MCF 10A (cell line): Measurements from ENCODE around the gene SPRN. TPM values are rescaled to one million over a fixed set of nuclear protein-coding genes. Genes with fewer than 3 reads are reported as not detected.

Experiments used
- BruUV-seq: library from RNA; stranded (reverse); fragments of 400-500 nt; replicated peaks from 2 replicates; lab custom pipeline; 2021; lab: Mats Ljungman, UMichigan
- CTCF ChIA-PET: fragments of 300-600 bp; sonication (Branson Sonifier 250); formaldehyde crosslinking; extraction: SDS; loops from one replicate; lab custom pipeline; 2021; ENCODE audit warnings: antibody characterized with exemption, inconsistent platforms; lab: Yijun Ruan, JAX
- POLR2A ChIA-PET: fragments of 300-600, 350-650 bp; sonication (Branson Sonifier 250); formaldehyde crosslinking; extraction: SDS; loops from one replicate; lab custom pipeline; 2020; ENCODE audit warnings: antibody characterized with exemption, inconsistent platforms; lab: Yijun Ruan, JAX
- DNase-seq: peaks from one replicate; pipeline ENCODE4 v3.0.0-alpha.2; 2018; ENCODE audit not compliant: unreplicated experiment
- H3K27ac Mint-ChIP-seq: one replicate; pipeline ENCODE4 v1.8.0; 2022; ENCODE audit warnings: mild to moderate bottlenecking, low read depth, mixed read lengths; ENCODE audit not compliant: unreplicated experiment
- H3K27me3 Mint-ChIP-seq: one replicate; pipeline ENCODE4 v1.8.0; 2022; ENCODE audit warnings: mixed read lengths; ENCODE audit not compliant: insufficient read depth, unreplicated experiment
- H3K36me3 Mint-ChIP-seq: one replicate; pipeline ENCODE4 v1.8.0; 2022; ENCODE audit warnings: mild to moderate bottlenecking, moderate library complexity, mixed read lengths; ENCODE audit not compliant: insufficient read depth, unreplicated experiment
- H3K4me1 Mint-ChIP-seq: one replicate; pipeline ENCODE4 v1.8.0; 2022; ENCODE audit warnings: mixed read lengths; ENCODE audit not compliant: insufficient read depth, unreplicated experiment
- H3K4me3 Mint-ChIP-seq: one replicate; pipeline ENCODE4 v1.8.0; 2022; ENCODE audit warnings: mild to moderate bottlenecking, moderate library complexity, mixed read lengths; ENCODE audit not compliant: unreplicated experiment
- H3K9me3 Mint-ChIP-seq: one replicate; pipeline ENCODE4 v1.8.0; 2022; ENCODE audit warnings: mixed read lengths; ENCODE audit not compliant: unreplicated experiment
- intact Hi-C: fragments of 100-400 bp; cut with micrococcal nuclease; formaldehyde crosslinking; loops from 2 replicates; pipeline ENCODE4 v1.14.1; 2022
- total RNA-seq: library from RNA; stranded (reverse); gene quantifications from 2 replicates; pipeline ENCODE4 v1.2.3, GENCODE V29; 2022
- TF ChIP-seq, protein P1 (sequence below): fragments of 200-600 bp; IDR thresholded peaks from one replicate; pipeline ENCODE4 v1.8.0; 2022; ENCODE audit warnings: antibody characterized with exemption, mild to moderate bottlenecking; ENCODE audit not compliant: unreplicated experiment

The SPRN gene
- total RNA-seq, 1 experiment from 2014 or later, result not detected

GRCh38 chr10:133451346-133451745 lies 26.9 kb upstream of the SPRN start:
- no peak for DNase-seq
- TF ChIP-seq, protein P1, sequence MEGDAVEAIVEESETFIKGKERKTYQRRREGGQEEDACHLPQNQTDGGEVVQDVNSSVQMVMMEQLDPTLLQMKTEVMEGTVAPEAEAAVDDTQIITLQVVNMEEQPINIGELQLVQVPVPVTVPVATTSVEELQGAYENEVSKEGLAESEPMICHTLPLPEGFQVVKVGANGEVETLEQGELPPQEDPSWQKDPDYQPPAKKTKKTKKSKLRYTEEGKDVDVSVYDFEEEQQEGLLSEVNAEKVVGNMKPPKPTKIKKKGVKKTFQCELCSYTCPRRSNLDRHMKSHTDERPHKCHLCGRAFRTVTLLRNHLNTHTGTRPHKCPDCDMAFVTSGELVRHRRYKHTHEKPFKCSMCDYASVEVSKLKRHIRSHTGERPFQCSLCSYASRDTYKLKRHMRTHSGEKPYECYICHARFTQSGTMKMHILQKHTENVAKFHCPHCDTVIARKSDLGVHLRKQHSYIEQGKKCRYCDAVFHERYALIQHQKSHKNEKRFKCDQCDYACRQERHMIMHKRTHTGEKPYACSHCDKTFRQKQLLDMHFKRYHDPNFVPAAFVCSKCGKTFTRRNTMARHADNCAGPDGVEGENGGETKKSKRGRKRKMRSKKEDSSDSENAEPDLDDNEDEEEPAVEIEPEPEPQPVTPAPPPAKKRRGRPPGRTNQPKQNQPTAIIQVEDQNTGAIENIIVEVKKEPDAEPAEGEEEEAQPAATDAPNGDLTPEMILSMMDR, result no peak
- intact Hi-C loops, result no loop called here
- ChIA-PET CTCF (no interaction called here), POLR2A (no interaction called here)
- Mint-ChIP-seq H3K9me3 (peaks cover 17% of the 10 kb centered on the region), H3K27me3 (peaks cover 10% of the 10 kb centered on the region), H3K36me3 (peaks cover 6% of the 10 kb centered on the region), H3K4me3 (no peak overlapping the region), H3K27ac (no peak overlapping the region), H3K4me1 (no peaks in the 10 kb centered on the region)
- no TSS peak for BruUV-seq

DNA sequence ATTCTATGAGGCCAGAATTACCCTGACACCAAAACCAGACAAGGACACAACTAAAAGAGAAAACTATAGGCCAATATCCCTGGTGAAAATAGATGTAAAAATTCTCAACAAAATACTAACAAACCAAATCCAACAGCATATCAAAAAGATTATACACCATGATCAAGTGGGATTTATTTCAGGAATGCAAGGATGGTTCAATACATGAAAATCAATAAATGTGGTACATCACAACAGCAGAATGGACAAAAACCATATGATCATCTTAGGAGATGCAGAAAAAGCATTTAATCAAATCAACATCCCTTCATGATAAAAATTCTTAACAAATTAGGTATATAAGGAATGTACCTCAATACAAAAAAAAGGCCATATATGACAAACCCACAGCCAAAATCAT lies 23.7 kb upstream of the SPRN start:
- peaks cover 17% of the 10 kb centered on the region for H3K9me3 Mint-ChIP-seq
- H3K4me1 Mint-ChIP-seq, result no peaks in the 10 kb centered on the region
- no TSS peak for BruUV-seq
- TF ChIP-seq, protein P1, result no peak
- no peak overlapping the region for H3K4me3 Mint-ChIP-seq
- ChIA-PET CTCF (no interaction called here), POLR2A (no interaction called here)
- intact Hi-C loops, result no loop called here
- peaks cover 6% of the 10 kb centered on the region for H3K36me3 Mint-ChIP-seq
- peaks cover 10% of the 10 kb centered on the region for H3K27me3 Mint-ChIP-seq
- no peak for DNase-seq
- H3K27ac Mint-ChIP-seq, result no peak overlapping the region

GRCh38 chr10:133446979-133447378 lies 22.6 kb upstream of the SPRN start:
- Mint-ChIP-seq H3K27ac (no peak overlapping the region), H3K4me3 (no peak overlapping the region), H3K9me3 (peaks cover 17% of the 10 kb centered on the region), H3K36me3 (peaks cover 6% of the 10 kb centered on the region), H3K27me3 (peaks cover 10% of the 10 kb centered on the region), H3K4me1 (no peaks in the 10 kb centered on the region)
- ChIA-PET POLR2A (no interaction called here), CTCF (interaction anchor here (0.8 kb wide), 1 partner anchor 8 kb away, joined by 3 read pairs; no protein-coding TSS in a partner anchor)
- no TSS peak for BruUV-seq
- intact Hi-C loops, result no loop called here
- no peak for DNase-seq
- TF ChIP-seq, protein P1, result no peak

DNA sequence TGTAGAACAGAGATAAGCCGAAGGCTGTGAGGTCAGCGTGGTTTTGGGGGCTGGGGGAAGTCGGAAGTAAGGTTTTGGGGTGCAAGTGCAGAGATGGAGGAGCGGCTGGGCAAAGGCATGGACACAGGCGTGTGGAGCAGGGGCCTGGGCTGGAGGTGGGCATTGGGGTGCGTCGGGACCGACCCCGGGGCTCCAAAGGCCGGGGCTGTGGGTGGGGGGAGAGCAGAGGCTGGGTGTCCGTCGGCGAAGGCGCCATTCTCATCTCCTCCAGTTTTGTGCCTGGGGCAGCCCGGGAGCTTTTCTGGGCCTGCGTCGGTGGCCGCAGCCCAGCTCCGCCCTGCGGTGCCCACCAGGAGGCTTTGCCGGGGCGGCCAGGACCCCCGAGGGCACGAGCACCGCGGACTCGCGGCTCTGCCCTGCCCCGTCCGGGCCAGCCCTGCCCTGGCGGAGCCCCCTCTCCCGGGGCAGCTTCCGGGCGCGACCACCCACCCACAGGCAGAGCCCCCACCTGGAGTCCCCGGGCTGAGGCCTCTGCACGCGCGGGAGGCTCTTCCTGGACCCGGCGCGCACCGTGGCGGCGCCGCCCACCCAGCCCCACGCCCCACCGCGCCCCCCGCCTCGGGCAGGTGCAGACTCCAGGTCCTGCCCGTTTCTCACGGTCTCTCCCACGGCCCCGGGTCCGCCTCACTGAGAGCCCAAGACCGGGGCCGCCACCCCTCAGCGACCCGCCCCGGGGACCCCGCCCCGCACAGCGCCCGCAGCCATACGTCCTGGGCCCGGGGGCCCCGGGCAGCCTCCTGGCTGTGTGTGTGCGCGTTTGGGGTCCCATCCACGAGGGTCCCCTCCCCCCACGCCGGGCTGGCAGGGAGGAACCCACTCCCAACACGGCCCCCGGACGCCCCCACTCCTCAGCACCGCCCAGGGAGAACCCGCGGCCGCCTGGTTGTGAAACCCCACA lies 21.6 kb upstream of the SPRN start:
- BruUV-seq, result no TSS peak
- no peak overlapping the region for H3K4me3 Mint-ChIP-seq
- no peaks in the 10 kb centered on the region for H3K4me1 Mint-ChIP-seq
- H3K36me3 Mint-ChIP-seq, result peaks cover 6% of the 10 kb centered on the region
- H3K27me3 Mint-ChIP-seq, result peaks cover 7% of the 10 kb centered on the region
- ChIA-PET POLR2A (no interaction called here), CTCF (interaction anchor here (0.6 kb wide), 1 partner anchor 583 kb away, joined by 3 read pairs; no protein-coding TSS in a partner anchor)
- TF ChIP-seq, protein P1, result no peak
- no peak for DNase-seq
- H3K9me3 Mint-ChIP-seq, result peaks cover 17% of the 10 kb centered on the region
- no peak overlapping the region for H3K27ac Mint-ChIP-seq
- intact Hi-C loops, result no loop called here
